ENCODE data around the gene SNX2. TPM values are rescaled to one million over a fixed set of nuclear protein-coding genes. Genes with fewer than 3 reads are reported as not detected.
"Not testable (repeated sequence)": the region's sequence is repeated elsewhere in the genome, so short reads cannot be mapped to it uniquely, and the experiment has no call there.

The SNX2 gene
- total RNA-seq, 1 donor from 2014 or later, result 44.1 TPM

DNA sequence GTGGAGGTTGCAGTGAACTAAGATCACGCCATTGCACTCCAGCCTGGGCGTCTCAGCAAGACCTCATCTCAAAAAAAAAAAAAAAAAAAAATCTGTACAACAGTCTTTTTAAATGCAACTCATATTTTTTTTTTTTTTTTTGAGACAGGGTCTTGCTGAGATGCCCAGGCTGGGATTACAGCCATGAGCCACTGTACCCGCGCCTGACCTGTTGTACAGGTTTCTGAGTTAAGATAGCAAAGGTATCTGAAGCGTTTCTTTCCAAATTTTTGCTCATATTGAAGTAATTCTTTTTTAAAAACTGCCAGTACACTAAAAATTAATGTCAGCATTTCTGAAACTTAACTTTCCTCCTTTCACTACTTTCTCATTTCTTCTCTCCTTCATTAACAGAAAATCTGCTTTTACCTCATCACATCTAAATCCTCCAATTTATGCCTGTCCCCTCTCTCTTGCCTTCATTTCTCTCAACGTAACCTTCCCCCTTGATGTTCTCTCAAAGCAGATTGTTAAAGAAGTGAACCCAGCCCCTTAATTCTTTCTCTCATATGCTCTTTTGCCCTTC is 67.2 kb downstream of the SNX2 start:
- intact Hi-C loops (cut with micrococcal nuclease), result loop anchor here (10.0 kb wide), 1 partner anchor 583 kb away; the partner anchor contains the start of gene CEP120

DNA sequence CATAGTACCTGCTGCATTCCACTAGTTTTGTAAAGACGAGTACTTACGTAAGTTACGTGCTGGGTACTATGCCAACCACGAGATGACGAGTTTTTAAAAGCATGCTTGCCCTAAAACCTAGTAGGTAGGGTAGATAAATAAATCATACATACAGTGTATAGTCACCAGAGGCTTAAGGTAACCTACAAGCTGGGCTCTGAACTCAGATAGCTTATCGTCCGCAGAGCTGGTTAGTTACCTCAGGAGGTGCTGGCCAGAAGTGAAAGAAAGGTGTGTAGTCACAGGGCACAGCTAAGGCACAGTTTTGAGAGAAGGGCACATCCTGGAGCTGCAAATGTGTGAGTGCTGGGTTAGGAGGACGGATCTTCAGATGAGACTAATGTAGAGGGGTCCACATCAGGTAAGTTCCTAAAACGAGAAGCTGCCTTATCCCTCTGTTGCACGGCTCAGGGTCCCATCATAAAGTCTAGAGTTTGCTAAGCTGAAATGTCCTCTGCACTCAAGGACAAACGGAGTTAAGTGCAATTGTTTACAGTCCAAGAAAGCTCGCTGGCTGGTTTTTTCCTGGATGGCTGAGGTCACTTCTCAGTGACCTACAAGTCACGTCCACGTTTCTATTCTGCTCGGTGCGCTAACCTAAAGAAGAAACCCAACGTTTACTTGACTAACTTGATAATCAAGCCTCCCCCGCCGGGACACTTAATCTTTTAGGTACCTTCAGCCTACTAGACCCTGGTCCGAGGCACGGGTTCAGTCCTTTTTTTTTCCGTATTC is 69.4 kb downstream of the SNX2 start:
- intact Hi-C loops (cut with micrococcal nuclease), result loop anchor here (10.0 kb wide), 1 partner anchor 580 kb away; the partner anchor contains the start of gene CEP120

DNA sequence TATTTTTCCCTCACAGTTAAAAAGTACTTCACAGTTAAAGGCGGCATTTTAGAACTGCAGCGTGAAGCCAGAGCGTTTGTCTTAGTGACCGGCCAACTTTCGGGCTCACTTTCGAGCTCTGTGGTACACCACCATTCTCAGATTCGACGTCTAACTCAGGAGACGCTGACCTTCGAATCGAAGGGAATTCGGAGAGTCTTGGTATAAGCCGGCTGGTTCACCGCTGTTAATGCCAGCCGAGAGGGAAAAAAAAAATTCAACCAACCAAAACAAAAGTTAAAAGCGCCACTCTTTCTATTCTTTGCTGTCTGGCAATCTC is 70.0 kb downstream of the SNX2 start:
- intact Hi-C loops (cut with micrococcal nuclease), result loop anchor here (1.0 to 10.0 kb wide), 2 partner anchors 70 to 580 kb away; partner anchors contain the start of genes CEP120 and SNX2

DNA sequence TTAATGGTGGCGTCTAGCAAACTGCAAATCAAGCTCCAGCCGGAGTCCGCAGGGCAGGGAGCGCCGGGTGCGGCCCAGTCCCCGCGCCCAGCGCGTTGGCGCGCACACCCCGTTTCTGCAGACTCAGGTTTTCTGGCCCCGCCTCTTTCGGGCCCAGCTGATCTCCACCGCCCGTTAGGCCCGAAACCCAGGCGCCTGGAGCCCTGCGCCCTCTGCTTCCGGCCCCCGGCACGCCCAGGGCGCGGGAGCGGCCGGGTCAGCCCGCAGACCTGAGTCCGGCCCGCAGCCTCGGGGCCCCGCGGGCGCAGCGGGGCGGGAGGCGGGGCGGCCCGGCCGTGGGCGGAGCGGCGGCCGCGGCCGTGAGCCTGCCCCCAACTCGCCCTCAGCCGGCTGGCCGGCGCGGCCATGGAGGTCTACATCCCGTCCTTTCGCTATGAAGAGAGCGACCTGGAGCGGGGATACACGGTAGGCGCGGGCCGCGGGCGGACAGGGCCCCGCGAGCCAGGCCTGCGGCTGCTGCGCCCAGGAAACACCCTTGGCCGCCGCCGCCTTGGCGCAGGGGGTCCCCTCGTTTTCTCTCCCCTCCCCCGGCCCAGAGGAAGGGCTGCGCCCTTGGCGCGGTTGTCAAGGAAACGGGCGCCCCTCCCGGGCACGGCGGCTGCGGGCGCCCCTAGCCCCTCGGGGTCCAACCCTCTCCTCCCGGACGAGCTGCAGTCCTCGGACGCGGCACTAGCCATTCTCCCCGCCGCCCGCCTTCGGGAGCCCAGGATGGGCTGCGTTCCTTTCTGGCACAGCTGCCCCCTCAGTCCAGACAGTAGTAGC is 70.6 kb downstream of the SNX2 start, which contains the start of gene SNX24:
TSS of gene SNX24 (plus strand) at position 385 of the 822 bp plus-strand sequence. CDS start at position 406, 21 bp downstream.
- intact Hi-C loops (cut with micrococcal nuclease), result loop anchor here (1.0 to 10.0 kb wide), 2 partner anchors 70 to 579 kb away; partner anchors contain the start of genes CEP120 and SNX2

DNA sequence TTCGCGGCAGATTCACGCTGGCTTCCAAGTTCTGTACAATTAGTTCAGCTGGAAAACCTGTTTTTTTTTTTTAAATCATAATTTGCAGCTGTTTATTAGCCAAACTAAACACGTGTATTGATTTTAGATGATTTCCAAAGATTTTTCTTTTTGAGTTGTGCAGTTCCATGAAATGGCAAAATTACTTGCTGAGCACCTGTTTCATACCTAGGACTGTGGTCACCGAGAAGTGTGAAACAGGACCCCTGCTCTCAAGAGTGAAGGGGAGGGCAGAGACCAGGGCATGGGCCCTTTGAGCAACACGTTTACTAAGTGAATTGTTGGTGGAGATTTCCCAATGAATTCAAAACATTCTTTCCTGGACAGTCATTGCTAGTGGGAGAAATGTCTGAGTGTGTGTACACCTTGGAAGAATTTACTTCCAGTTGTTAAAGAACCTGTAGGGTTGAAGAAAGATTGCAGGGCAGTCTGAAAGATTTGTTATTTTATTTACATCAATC is 71.2 kb downstream of the SNX2 start:
- intact Hi-C loops (cut with micrococcal nuclease), result loop anchor here (10.0 kb wide), 1 partner anchor 579 kb away; the partner anchor contains the start of gene CEP120

DNA sequence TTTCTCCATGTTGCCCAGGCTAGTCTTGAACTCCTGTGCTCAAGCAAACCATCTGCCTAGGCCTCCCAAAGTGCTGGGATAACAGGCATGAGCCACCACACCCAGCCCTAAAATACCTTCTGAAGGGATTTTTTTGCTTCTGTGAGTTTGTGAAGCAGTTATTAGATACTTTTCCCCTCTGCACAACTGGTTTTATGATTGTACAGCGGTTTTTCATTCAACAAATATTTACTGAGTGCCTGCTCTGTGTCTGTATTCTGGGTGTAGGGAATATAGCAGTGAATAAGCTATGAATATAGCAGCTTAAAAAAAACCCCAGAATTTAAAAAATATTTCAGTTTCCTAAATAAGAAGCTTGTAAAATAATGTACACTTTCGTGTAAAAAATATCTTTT is 72.8 kb downstream of the SNX2 start:
- intact Hi-C loops (cut with micrococcal nuclease), result loop anchor here (10.0 kb wide), 1 partner anchor 577 kb away; the partner anchor contains the start of gene CEP120

DNA sequence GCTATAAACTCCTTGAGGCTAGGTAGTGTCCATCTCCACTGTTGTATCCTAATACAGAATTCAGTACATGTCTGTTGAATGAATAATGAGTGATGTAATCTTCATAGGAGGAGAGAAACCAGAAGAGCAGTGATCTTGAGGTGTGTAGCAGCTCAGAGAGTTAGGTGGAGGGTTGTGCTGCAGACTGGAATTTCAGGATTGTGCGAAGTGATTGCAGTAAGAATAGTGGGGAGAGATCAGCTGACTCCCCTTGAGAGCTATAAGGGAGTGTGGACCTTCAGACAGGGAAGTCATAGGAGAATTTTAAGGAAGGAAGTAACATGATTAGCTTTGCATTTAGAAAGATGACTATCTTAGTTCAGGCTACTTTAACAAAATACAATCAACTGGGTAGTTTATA is 74.9 kb downstream of the SNX2 start:
- intact Hi-C loops (cut with micrococcal nuclease), result loop anchor here (10.0 kb wide), 1 partner anchor 575 kb away; the partner anchor contains the start of gene CEP120

DNA sequence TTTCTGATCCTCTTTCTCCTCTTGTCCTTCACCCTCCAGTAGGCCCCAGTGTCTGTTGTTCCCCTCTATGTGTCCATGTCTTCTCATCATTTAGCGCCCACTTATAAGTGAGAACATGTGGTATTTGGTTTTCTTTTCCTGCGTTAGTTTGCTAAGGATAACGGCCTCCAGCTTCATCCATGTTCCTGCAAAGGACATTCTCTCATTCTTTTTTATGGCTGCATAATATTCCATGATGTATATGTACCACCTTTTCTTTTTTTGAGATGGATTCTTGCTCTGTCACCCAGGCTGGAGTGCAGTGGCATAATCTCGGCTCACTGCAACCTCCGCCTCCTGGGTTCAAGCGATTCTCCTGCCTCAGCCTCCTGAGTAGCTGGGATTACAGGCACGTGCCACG is 82.7 kb downstream of the SNX2 start:
- intact Hi-C loops (cut with micrococcal nuclease), result not testable (repeated sequence)

DNA sequence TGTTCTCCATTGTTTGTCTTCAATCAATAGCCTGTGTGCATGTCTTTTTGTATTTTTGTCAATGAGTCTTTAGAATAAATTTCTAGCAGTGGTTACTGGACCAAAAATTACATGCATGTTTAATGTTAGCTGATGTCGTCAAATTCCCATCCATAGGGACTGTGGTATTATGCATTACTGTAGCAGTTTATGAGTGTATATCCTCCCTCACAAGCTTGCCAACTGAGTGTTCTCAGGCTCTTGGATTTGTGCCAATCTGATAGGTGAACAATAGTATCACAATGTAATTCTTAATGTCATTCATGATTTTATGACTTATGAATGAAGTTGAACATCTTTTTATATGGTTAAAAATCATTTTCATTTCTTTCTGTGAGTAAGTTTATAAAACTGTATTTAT is 83.6 kb downstream of the SNX2 start:
- intact Hi-C loops (cut with micrococcal nuclease), result no loop called here

DNA sequence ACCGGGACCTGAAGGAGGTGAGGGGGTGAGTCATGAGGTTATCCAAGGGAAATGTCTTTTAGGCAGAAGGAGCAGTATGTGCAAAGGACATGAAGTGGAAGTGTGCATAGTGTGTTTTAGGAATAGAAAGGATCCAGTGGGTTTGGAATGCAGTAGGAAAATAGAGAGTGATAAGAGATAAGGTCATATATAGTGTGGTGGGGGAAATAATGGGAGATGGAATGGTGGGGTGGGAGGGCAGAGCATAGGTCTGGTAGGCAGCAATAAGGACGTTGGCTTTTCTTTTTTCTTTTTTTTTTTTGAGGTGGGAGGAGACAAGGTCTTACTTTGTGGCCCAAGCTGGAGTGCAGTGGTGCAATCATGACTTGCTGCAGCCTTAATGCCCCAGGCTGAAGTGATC is 88.4 kb downstream of the SNX2 start:
- intact Hi-C loops (cut with micrococcal nuclease), result no loop called here

DNA sequence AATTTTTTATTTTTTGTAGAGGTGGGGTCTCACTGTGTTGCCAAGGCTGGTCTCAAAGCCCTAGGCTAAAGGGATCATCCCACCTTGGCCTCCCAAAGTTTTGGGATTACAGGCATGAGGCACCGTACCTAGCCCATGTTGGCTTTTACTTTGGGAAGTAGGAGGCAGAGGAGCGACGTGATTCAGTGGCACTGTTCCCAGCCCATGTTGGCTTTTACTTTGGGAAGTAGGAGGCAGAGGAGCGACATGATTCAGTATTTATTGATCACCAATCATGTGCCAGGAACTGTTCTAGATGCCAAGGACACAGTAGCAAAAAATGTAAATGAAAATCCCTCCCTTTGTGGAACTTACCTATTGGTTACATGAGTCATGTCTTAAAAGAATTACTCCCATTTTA is 88.8 kb downstream of the SNX2 start:
- intact Hi-C loops (cut with micrococcal nuclease), result no loop called here

DNA sequence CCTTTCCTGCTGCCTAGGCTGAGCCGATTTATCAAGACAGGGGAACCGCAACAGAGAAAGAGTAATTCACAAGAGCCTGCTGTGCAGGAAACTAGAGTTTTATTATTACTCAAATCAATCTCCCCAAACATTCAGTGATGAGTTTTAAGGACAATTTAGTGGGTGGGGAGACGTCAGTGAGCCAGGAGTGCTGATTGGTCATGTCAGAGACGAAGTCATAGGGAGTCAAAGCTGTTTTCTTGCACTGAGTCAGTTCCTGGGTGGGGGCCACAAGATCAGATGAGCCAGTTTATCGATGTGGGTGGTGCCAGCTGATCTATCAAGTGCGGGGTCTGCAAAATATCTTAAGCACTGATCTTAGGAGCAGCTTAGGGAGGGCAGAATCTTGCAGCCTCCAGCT is 89.5 kb downstream of the SNX2 start:
- intact Hi-C loops (cut with micrococcal nuclease), result no loop called here

DNA sequence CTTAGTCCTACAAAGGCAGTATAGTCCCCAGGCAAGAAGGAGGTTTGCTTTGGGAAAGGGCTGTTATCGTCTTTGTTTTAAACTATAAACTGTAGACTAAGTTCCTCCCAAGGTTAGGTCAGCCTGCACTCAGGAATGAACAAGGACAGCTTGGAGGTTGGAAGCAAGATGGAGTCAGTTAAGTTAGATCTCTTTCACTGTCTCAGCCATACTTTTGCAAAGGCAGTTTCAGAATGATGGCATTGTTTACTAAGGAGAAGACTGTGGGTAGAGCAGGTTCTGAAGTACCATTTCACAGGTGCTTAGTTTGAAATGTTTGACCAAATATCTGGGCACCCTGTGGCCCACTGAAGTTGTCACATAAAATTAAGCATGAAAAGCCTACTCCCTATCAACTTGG is 90.0 kb downstream of the SNX2 start:
- intact Hi-C loops (cut with micrococcal nuclease), result no loop called here

DNA sequence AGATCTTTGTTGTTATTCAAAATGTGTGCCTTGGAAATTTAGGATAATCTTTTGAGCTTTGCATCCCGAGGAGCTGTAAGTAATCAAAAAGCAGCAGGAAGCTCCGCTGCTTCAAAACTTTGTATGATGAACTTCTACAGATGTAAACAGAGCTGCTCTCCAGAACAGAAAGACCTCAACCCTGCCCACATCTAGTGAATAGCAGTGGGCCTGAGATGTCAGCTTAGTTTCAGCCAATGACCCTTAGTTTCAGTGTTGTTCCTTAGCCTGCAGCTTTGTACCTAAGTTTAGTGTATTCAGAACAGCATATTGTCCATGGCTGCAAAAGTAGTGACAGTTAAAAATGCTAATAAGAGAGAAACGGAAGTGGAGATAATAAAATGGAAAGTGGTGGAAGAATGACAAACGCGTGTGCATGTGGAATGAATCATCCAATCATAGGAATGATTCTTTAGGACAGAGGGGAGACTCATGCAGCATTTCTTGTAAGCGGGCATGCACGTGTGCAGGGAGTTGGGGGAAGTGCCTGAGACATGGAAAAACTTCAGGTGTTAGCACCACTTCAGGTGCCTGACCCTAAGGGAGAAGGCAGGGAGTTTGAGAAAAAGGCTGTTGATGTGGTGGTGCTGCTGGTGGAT is 95.5 kb downstream of the SNX2 start:
- intact Hi-C loops (cut with micrococcal nuclease), result no loop called here

DNA sequence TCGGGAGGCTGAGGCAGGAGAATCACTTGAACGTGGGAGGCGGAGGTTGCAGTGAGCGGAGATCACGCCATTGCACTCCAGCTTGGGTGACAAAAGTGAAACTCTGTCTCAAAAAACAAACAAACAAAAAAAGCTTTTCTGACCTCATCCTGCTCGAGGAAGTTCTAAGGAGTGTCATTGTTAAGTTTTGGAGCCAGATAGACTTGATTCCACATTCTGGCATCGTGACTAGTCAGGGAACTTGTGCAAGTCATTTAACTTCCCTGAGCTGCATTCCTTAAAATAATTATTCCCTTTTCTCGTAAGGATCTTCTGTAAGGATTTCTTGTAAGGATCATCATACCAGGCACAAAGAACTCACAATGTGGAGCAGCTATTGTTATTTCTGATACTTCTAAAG is 96.8 kb downstream of the SNX2 start:
- intact Hi-C loops (cut with micrococcal nuclease), result no loop called here

DNA sequence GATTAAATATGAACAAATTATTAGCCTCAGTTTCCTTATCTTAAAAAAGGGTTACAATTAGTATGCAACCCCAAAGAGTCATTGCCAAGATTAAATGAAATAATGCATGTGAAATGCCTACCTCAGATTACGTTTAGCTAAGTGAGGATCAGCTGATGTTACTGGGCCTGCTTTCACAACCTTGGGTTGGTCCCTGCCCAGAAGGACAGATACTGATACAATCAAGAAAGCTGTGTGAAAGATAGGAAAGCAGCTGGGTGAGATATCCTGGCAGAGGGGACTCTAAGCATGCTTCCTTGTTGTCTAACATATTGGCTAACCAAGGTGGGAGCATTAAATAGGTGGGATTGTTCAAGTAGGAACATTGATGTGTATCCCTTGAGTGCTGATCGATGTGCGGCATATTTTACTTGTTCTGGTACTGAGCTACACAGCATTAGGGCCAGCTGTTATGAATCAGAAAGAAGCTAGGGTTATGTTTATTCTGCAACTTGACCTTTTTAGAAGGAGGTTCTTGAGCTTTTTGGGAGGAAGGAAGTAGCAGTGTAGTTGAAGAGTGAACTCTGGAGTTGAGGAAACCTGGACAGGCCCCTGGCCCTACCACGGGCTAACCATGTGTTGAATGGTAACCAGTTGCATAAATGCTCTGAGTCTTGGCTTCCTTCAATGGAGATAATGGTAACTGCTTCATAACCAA is 99.4 kb downstream of the SNX2 start:
- intact Hi-C loops (cut with micrococcal nuclease), result no loop called here

DNA sequence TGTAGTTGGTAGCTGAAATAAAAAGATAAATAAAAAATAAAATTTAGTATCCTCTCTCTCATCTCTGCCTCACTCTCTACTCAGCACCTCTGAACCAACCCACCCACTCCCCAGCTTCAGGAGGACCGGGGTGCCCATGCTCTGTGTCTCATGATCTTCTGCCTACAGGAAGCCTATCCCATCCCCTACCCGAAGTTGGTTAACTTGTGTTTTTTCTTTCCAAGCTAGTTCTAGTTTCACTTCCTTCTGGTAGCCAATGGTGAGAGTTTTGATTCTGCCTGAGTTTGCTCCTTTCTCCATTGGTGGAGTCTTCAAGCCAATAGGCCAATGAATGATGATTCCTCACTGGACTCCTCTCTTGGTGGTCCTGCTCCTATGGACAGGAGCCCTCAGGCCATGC is 102.6 kb downstream of the SNX2 start:
- intact Hi-C loops (cut with micrococcal nuclease), result no loop called here

DNA sequence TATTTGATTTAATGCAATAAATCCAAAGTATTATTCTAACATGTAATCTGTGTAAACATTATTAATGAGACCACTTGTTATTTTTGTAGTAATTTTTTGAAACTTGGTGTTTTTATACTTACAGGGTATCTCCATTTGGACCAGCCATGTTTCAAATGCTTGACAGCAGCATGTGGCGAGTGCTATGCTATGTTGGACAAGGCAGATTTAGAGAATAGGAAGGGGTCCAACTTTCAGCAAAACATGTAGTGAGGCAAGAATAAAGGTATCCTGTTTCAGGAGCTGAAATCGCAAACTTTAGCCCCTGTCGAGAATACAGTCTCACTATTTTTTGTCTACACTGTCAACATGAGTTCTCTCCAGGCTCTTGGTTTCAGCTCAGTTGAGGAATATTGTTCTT is 104.2 kb downstream of the SNX2 start:
- intact Hi-C loops (cut with micrococcal nuclease), result no loop called here
